ENCODE results near the gene EEPD1.

GRCh38 chr7:36132012-36132411 lies 21.0 kb upstream of the EEPD1 start:
- TF ChIP-seq CTCF (IDR thresholded peaks at IDR 0.05), result no peak
- TF ChIP-seq EP300 (IDR thresholded peaks at IDR 0.05), result no peak
- no peak for TF ChIP-seq POLR2AphosphoS5 (IDR thresholded peaks at IDR 0.05)
- no peak for TF ChIP-seq POLR2A (IDR thresholded peaks at IDR 0.05)
